ENCODE data around the gene CACNA1H.
"Not testable (repeated sequence)": the region's sequence is repeated elsewhere in the genome, so short reads cannot be mapped to it uniquely, and the experiment has no call there.

Gene CACNA1H

GRCh38 chr16:1256874-1257322 is 104.0 kb downstream of the CACNA1H start:
- no peak for DNase-seq

DNA sequence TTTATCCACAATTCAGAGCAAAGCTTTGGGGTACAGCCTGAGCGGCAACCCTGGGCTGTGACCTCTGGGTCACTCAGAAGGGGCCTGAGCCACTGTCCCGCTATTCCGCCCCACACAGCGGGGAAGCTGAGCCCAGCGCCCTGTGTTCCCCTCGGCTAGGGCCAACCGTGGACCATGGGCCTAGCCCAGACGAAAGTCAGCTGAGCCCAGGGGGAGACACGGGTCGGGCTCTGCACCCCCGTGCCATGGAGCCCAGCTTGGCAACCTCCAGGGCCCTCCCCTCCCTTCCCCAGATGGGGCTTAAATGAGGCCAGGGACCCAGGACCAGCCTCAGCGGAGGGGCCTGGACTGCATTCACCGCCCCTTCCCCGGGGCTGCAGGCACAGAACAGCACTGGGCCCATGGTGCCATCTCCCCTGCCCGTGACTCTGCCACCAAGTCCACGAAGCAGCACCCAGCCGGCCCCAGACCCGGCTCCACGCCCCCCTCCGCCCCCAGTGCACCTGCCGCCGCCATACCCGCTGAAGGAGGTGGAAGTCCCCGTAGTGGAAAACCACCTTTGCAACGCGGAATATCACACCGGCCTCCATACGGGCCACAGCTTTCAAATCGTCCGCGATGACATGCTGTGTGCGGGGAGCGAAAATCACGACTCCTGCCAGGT is 104.8 kb downstream of the CACNA1H start:
- no peak for DNase-seq

DNA sequence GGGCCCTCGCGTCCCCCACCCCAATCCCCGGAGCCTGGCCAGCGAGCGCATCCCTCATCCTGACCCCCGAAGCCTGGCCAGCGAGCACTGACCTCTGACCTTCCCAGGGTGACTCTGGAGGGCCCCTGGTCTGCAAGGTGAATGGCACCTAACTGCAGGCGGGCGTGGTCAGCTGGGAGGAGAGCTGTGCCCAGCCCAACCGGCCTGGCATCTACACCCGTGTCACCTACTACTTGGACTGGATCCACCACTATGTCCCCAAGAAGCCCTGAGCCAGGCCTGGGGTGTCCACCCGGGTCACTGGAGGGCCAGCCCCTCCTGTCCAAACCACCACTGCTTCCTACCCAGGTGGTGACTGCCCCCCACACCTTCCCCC is 105.3 kb downstream of the CACNA1H start:
- no peak for DNase-seq

DNA sequence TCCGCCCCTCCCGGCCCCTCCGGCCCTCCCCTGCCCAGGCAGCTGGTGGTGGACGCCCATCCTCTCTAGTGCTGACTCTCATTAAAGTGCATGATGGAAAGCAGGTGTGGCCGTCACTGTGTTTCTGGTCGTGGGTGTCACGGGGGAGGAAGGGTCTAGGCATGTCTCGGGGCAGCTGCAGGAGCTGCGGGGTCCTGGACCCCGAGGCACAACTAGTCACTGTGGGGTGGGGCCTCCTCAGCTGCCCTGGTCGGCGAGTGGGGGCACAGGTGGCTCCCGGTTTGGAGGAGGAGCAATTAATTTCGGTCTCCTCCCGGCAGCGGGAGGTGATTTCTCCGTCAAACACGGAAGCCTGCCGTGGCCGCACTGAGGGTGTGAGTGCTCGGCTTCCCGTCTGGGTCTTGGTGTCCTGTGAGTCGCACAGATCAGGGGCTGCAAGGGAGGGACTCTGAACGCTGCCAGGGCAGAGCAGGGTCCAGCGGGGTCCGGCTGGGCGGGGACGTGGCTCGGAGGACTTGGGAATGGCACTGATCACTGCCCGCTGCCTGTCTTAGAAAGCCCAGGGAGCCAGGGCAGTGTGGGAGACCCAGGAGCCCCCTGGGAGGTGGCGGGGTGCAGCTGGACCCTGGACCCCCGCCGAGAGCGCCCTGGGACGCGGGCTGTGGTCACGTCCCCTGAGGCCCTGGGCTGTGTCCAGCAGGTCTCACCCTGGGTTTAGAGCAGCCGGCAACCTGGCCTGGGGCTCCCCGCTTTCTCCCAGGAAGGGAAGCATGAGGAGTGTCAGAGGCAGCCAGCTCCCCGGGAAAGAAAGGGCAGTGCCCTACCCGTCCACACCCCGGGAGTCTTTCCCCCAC is 106.2 kb downstream of the CACNA1H start:
- no peak for DNase-seq

DNA sequence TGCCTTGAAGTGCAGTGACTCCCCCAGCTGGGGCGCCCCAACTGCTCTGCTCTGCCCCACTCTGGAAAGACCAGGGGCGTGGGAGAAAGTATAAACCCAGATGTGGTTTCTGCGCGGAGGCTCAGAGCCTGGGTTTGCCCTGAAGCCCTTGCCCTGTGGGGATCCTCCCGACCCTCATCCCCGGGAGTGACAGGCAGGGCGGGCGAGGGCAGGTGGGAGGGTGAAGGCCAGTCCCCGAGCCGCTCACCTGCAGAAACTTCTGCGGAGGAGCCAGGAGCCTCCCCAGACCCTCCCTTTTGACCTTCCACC is 106.8 kb downstream of the CACNA1H start:
- DNase-seq: no peak

GRCh38 chr16:1260101-1260680 is 107.3 kb downstream of the CACNA1H start:
- DNase-seq: no peak

- no peak for DNase-seq
Measured at GRCh38 chr16:1261131-1261892, 108.4 kb downstream of the CACNA1H start.

DNA sequence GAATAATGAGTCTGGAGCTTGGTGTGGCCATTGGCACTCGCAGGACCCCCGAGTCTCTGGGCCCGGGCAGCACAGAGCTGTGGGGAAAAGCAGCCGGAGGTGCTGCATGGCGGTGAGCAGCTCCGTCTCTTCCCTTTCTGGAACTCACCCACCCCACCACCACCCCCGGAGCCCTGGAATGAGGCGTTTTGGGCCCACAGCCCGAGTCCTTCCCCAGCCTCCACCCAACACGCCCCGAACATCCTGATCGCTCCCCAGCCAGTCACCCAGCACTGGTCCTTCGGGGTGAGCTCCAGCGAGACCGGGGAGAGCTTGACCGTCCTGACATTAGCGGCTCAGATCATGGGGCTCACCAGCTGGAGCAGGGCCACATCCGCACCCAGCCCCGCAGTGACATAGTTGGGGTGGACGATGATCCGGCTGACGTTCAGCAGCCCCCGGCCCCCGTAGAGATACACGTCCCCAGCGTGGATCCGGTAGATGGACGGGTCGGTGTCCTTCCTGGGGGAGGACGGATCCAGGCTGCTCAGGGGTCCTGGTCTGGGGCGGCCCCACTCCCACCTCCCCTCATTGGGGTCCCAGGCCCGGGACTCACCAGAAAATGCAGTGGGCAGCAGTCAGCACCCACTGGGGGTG is 109.4 kb downstream of the CACNA1H start:
- no peak for DNase-seq

DNA sequence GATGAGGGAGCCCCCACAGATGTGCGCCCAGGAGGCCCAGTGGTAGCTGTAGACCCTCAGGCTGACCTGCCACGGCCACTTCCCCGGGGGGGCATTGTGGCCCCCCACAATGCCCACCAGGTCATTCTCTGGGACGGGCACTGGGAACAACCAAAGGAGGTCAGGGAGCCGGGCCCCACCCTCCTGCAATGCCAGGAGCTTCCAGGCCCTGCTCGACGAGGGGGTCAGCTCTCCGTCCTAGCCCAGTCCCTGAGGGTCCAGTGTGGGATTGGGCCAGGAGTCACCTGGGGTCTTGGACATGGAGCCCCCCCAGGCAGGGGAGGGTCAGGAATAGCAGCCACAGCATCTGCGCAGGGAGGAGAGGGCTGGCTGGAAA is 109.9 kb downstream of the CACNA1H start:
- no peak for DNase-seq

DNA sequence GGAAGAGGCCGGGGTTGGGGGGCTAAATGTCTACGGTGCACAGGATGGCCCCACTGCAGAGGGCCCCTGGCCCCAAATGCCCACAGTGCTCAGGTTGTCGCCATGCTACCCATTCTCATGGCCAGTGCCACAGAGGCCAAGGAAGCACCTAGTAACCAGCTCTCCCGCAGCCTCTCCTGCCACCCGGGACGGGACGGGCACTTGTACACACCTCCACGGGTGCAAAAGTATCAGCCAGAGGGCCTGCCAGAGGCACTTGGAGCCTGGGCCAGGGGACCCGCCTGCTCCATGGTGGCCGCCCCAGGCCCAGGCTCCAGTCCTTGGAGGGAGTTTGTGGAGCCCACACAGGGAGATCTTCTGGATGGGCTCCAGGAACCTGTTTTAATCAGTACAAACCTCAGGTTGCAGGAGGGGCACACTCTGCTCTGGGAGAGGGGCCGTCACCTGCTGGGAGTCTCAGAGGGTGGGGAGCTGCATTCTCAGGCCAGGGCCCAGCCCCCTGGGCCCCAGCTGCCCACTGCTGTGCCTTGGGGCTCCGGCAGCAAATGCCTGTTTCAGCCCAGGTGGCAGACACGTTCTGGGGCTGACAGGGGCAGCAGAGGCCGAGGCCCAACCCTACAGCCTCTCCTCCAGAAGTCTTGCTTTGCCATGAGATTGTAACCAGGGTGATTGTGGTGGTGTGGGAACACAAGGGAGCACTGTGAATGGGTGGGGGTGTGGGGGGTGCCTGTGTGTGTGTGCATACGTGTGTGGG is 110.9 kb downstream of the CACNA1H start:
- DNase-seq: no peak

GRCh38 chr16:1264345-1265089 is 111.6 kb downstream of the CACNA1H start:
- no peak for DNase-seq

DNA sequence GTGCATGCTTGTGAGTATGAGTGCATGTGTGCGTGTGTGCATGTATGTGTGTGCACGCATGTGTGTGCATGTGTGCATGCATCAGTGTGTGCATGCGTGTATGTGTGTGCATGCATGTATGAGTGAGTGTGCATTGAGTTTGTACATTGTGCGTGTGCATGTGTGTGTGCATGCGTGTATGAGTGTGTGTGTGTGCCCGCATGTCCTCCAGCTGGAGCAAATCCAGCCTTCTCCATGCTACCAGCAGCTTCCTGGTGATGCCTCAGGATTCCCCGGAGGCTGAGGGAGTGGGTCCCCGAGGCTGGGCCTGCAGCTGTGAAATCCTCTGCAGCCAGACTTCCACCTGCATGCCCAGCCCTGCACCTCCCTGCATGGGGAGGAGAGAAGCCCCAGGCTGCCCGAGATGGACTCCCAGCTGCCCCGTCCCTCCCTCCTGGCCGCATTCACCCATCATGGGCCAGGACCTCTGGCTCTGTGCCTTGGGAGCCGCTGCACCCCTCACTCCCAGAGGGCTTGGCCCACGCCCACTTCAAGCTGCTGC is 112.3 kb downstream of the CACNA1H start:
- no peak for DNase-seq

DNA sequence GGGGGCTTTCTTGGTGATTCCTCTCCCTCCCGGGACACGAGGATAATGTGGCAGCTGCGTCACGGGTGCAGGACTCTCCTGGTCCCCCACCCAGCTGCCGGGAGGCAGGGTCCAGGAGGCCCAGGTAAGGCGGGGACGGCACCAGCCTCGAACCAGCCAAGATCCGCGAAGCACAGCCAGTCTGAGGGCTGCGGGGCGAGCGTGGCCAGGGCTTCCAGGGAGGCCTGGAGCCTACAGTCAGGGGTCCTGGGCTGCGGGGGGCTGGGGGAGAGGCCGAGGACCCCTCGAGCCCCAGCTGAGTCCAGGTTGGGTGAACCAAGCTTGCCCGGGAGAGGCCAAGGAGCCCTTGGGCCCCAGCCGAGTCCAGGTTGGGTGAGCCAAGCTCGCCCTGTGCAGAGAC is 112.9 kb downstream of the CACNA1H start:
- no peak for DNase-seq

DNA sequence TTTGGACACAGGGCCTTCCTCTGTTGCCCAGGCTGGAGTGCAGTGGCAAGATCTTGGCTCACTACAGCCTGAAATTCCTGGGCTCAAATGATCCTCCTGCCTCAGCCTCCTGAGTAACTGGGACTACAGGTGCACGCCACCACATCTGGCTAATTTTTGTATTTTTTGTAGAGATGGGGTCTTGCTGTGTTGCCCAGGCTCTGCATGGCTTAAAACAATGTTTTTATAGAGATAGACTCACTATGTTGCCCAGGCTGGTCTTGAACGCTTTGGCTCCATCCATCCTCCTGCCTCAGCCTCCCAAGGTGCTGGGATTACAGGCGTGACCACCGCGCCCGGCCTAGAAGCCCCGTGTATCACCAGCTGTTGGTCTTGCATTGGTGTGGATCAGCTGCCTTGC is 116.5 kb downstream of the CACNA1H start:
- not testable (repeated sequence) for DNase-seq

GRCh38 chr16:1271380-1271723 is 118.4 kb downstream of the CACNA1H start:
- DNase-seq: no peak
